H1 (cell line): Measurements from ENCODE around the gene KYNU. TPM values are rescaled to one million over a fixed set of nuclear protein-coding genes. Genes with fewer than 3 reads are reported as not detected.

Experiments
- CBX5 ChIP-seq: fragments of 300-800, 300-1000 bp; sonication (generic); IDR thresholded peaks from 2 replicates; pipeline ENCODE4 v1.7.1; 2016; ENCODE audit warnings: antibody characterized with exemption, low read length, low read depth
- CEBPB ChIP-seq: IDR thresholded peaks from 2 replicates; pipeline ENCODE4 v1.6.1; 2012; ENCODE audit warnings: low read depth, low read length
- EP300 ChIP-seq, 2 experiments: IDR thresholded peaks; 1 replicate in 1 of 2; 2 replicates in 1 of 2; pipeline ENCODE4 v1.6.1; 2011 to 2012; ENCODE audit warnings: low read depth in 2 of 2, low read length in 2 of 2, mild to moderate bottlenecking in 2 of 2, borderline replicate concordance in 1 of 2, inconsistent platforms in 1 of 2, moderate library complexity in 1 of 2
- EZH2 ChIP-seq: fragments of 200-600 bp; sonication (generic); IDR thresholded peaks from 2 replicates; pipeline ENCODE4 v1.7.1; 2012; ENCODE audit warnings: low read depth, mild to moderate bottlenecking, moderate library complexity, low read length, inconsistent platforms; ENCODE audit not compliant: severe bottlenecking
- HDAC2 ChIP-seq, 2 experiments: fragments of 300-600 bp in 1 of 2; sonication (generic) in 1 of 2; IDR thresholded peaks; 2 replicates each; pipeline ENCODE4 v1.6.1; 2011 to 2012; ENCODE audit warnings: low read depth in 2 of 2, low read length in 2 of 2, mild to moderate bottlenecking in 2 of 2, moderate library complexity in 2 of 2, borderline replicate concordance in 1 of 2, inconsistent platforms in 1 of 2
- JUND ChIP-seq: IDR thresholded peaks from 2 replicates; pipeline ENCODE4 v1.6.1; 2011; ENCODE audit warnings: mild to moderate bottlenecking, improper control_type of control experiment, low read length
- NANOG ChIP-seq: IDR thresholded peaks from 2 replicates; pipeline ENCODE4 v1.6.1; 2011; ENCODE audit warnings: low read length, low read depth, mild to moderate bottlenecking, inconsistent platforms; ENCODE audit not compliant: insufficient read depth, poor library complexity, severe bottlenecking
- POLR2A ChIP-seq, 2 experiments: IDR thresholded peaks; 1 replicate in 1 of 2; 2 replicates in 1 of 2; pipeline ENCODE4 v1.6.1; 2011; ENCODE audit warnings: low read depth in 2 of 2, low read length in 2 of 2, mild to moderate bottlenecking in 2 of 2; ENCODE audit errors: control extremely low read depth in 1 of 2
- SIN3A ChIP-seq, 2 experiments: IDR thresholded peaks in 1 of 2; conservative IDR thresholded peaks in 1 of 2; 2 replicates each; pipeline ENCODE4 v1.6.1; 2011 to 2012; ENCODE audit warnings: low read length in 2 of 2, improper control_type of control experiment in 1 of 2, low read depth in 1 of 2, mild to moderate bottlenecking in 1 of 2
- SIRT6 ChIP-seq: IDR thresholded peaks from one replicate; pipeline ENCODE4 v1.7.1; 2012; ENCODE audit warnings: low read length, inconsistent platforms
- SP4 ChIP-seq: IDR thresholded peaks from 2 replicates; pipeline ENCODE4 v1.6.1; 2012; ENCODE audit warnings: low read length, inconsistent platforms
- ZNF274 ChIP-seq: IDR thresholded peaks from 2 replicates; pipeline ENCODE4 v1.7.0; 2012; ENCODE audit warnings: low read length, borderline replicate concordance; ENCODE audit errors: extremely low read depth
- polyA plus RNA-seq, 7 experiments: library from polyadenylated mRNA; depleted of rRNA in 3 of 7; stranded (reverse) in 5 of 7; unstranded in 2 of 7; fragments of >200 nt in 5 of 7; fragments of 200-250 nt in 2 of 7; gene quantifications; 1 replicate in 5 of 7; 2 replicates in 1 of 7; 4 replicates in 1 of 7; pipeline versions ENCODE4 v1.2.1 to v1.2.3, GENCODE V29; 2011 to 2013; ENCODE audit warnings: missing spikeins in 2 of 7, mixed read lengths in 2 of 7
- total RNA-seq: library from RNA; stranded (reverse); fragmentation: NEBNext Ultra II Directional; extraction: Animal tissue kit (Norgen Biotek cat#: 25700); gene quantifications from 2 replicates; pipeline ENCODE4 v1.2.1, GENCODE V29; 2021
- TF ChIP-seq, protein P1 (sequence below), 3 experiments: IDR thresholded peaks; 1 replicate in 2 of 3; 2 replicates in 1 of 3; pipeline versions ENCODE4 v1.5.1 to v1.6.1; 2011; ENCODE audit warnings: low read length in 3 of 3, mild to moderate bottlenecking in 3 of 3, inconsistent platforms in 2 of 3, low read depth in 1 of 3, moderate library complexity in 1 of 3; ENCODE audit not compliant: insufficient read depth in 1 of 3; ENCODE audit errors: control extremely low read depth in 1 of 3
- TF ChIP-seq, protein P2 (sequence below): IDR thresholded peaks from 2 replicates; pipeline ENCODE4 v1.6.1; 2012; ENCODE audit warnings: inconsistent platforms

KYNU gene
- total and polyA plus RNA-seq, 2 of the 8 experiments (the other 6 are each of a cell fraction or from before 2014, with no cell fraction given) = 0.09 to 0.13 TPM

- TF ChIP-seq, protein P1, sequence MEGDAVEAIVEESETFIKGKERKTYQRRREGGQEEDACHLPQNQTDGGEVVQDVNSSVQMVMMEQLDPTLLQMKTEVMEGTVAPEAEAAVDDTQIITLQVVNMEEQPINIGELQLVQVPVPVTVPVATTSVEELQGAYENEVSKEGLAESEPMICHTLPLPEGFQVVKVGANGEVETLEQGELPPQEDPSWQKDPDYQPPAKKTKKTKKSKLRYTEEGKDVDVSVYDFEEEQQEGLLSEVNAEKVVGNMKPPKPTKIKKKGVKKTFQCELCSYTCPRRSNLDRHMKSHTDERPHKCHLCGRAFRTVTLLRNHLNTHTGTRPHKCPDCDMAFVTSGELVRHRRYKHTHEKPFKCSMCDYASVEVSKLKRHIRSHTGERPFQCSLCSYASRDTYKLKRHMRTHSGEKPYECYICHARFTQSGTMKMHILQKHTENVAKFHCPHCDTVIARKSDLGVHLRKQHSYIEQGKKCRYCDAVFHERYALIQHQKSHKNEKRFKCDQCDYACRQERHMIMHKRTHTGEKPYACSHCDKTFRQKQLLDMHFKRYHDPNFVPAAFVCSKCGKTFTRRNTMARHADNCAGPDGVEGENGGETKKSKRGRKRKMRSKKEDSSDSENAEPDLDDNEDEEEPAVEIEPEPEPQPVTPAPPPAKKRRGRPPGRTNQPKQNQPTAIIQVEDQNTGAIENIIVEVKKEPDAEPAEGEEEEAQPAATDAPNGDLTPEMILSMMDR (IDR thresholded peaks at IDR 0.05; ENCODE audit: control extremely low read depth in 1 of 3, insufficient read depth in 1 of 3, low read depth in 1 of 3, low read length in 3 of 3) = no peak
- TF ChIP-seq EP300 (IDR thresholded peaks at IDR 0.05; ENCODE audit: borderline replicate concordance in 1 of 2, low read depth in 2 of 2, low read length in 2 of 2) (no peak), SP4 (no peak), ZNF274 (no peak), POLR2A (IDR thresholded peaks at IDR 0.05; ENCODE audit: control extremely low read depth in 1 of 2, low read depth in 2 of 2, low read length in 2 of 2) (no peak), JUND (no peak), CBX5 (no peak), SIN3A (conservative IDR thresholded peaks at IDR 0.05 in 1 of 2, IDR thresholded peaks at IDR 0.05 in 1 of 2; ENCODE audit: low read depth in 1 of 2, low read length in 2 of 2) (no peak), SIRT6 (no peak), HDAC2 (IDR thresholded peaks at IDR 0.05; ENCODE audit: borderline replicate concordance in 1 of 2, low read depth in 2 of 2, low read length in 2 of 2) (no peak), NANOG (no peak), CEBPB (no peak), EZH2 (no peak)
- TF ChIP-seq, protein P2, sequence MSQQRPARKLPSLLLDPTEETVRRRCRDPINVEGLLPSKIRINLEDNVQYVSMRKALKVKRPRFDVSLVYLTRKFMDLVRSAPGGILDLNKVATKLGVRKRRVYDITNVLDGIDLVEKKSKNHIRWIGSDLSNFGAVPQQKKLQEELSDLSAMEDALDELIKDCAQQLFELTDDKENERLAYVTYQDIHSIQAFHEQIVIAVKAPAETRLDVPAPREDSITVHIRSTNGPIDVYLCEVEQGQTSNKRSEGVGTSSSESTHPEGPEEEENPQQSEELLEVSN = no peak
These were observed at the start of gene KYNU (continued) for GRCh38 chr2:142877216-142877838.
